K562 (cell line): Measurements from ENCODE around the gene COBLL1. TPM values are rescaled to one million over a fixed set of nuclear protein-coding genes. Genes with fewer than 3 reads are reported as not detected.

Experiments
- ATAC-seq: fragments of 200-7000 bp; cut with Tn5 transposase; 3 replicates; pipeline ENCODE4 v1.9.1; 2020; ENCODE audit warnings: moderate library complexity
- BruUV-seq: library from RNA; stranded (reverse); fragments of 400-500 nt; replicated peaks from 2 replicates; lab custom pipeline; 2021; lab: Mats Ljungman, UMichigan
- CTCF ChIA-PET: fragments of 300-600 bp; formaldehyde crosslinking; extraction: SDS; loops from one replicate; lab custom pipeline; 2021; ENCODE audit warnings: low intra/inter-chr PET ratio; lab: Yijun Ruan, JAX
- POLR2A ChIA-PET: fragments of 300-600, 350-650 bp; sonication (Branson Sonifier 250); formaldehyde crosslinking; extraction: SDS; loops from one replicate; lab custom pipeline; 2021; ENCODE audit warnings: antibody characterized with exemption, inconsistent platforms; lab: Yijun Ruan, JAX
- DNase-seq, 4 experiments: peaks; one replicate each; pipeline versions ENCODE4 v3.0.0 to v3.0.0-alpha.2; 2011 to 2018; ENCODE audit warnings: low spot score in 3 of 4, mixed read lengths in 3 of 4; ENCODE audit errors: extremely low read depth in 1 of 4
- FAIRE-seq: peaks from 2 replicates; lab custom pipeline; 2011; peaks lifted over from hg19 to GRCh38; lab: Jason Lieb, UNC
- H2AFZ ChIP-seq: 2 replicates; pipeline ENCODE4 v1.6.0; 2011; ENCODE audit warnings: low read depth, low read length, control low read depth, inconsistent platforms
- H3K27ac ChIP-seq: fragments of 200-600 bp; 3 replicates; pipeline ENCODE4 v1.8.0; 2011; ENCODE audit warnings: low read depth, mild to moderate bottlenecking, control low read depth, inconsistent platforms, low read length, moderate library complexity, mixed read lengths; ENCODE audit errors: extremely low read depth
- H3K27me3 ChIP-seq, 2 experiments: fragments of 300-600 bp in 1 of 2; 2 replicates in 1 of 2; 3 replicates in 1 of 2; pipeline versions ENCODE4 v1.6.0 to v1.8.0; 2011; ENCODE audit warnings: inconsistent platforms in 2 of 2, low read length in 2 of 2, mild to moderate bottlenecking in 1 of 2, mixed read lengths in 1 of 2, moderate library complexity in 1 of 2; ENCODE audit not compliant: control insufficient read depth in 2 of 2, insufficient read depth in 2 of 2
- H3K36me3 ChIP-seq: fragments of 300-600 bp; 3 replicates; pipeline ENCODE4 v1.8.0; 2011; ENCODE audit warnings: mild to moderate bottlenecking, low read length, inconsistent platforms; ENCODE audit not compliant: control insufficient read depth, insufficient read depth
- H3K4me1 ChIP-seq, 2 experiments: fragments of 200-600 bp in 1 of 2; replicated peaks in 1 of 2; 2 replicates in 1 of 2; 3 replicates in 1 of 2; pipeline versions ENCODE4 v1.5.1 to v1.8.0; 2011; ENCODE audit warnings: inconsistent platforms in 2 of 2, low read length in 2 of 2, mild to moderate bottlenecking in 1 of 2, mixed read lengths in 1 of 2, moderate library complexity in 1 of 2; ENCODE audit not compliant: control insufficient read depth in 2 of 2, insufficient read depth in 2 of 2
- H3K4me2 ChIP-seq: 2 replicates; pipeline ENCODE4 v1.6.1; 2011; ENCODE audit warnings: low read length, control low read depth, inconsistent platforms, mixed read lengths; ENCODE audit not compliant: insufficient read depth
- H3K4me3 ChIP-seq: fragments of 200-600 bp; sonication (generic), shearing (Covaris generic); 2 replicates; pipeline ENCODE4 v1.5.1; 2016; ENCODE audit warnings: control low read depth, inconsistent platforms
- H3K79me2 ChIP-seq: fragments of 200-600 bp; 3 replicates; pipeline ENCODE4 v1.8.0; 2011; ENCODE audit warnings: low read length, inconsistent platforms; ENCODE audit not compliant: control insufficient read depth, insufficient read depth
- H3K9ac ChIP-seq, 2 experiments: 2 replicates each; pipeline versions ENCODE4 v1.6.0 to v1.6.1; 2011; ENCODE audit warnings: low read depth in 2 of 2, low read length in 2 of 2, control low read depth in 1 of 2, inconsistent platforms in 1 of 2, mild to moderate bottlenecking in 1 of 2, mixed read lengths in 1 of 2; ENCODE audit not compliant: insufficient read depth in 1 of 2
- H3K9me1 ChIP-seq: one replicate; pipeline ENCODE4 v1.6.0; 2011; ENCODE audit warnings: inconsistent platforms, mild to moderate bottlenecking, low read length, moderate library complexity; ENCODE audit not compliant: control insufficient read depth, insufficient read depth
- H3K9me3 ChIP-seq: replicated peaks from 2 replicates; pipeline ENCODE4 v1.5.1; 2011; ENCODE audit warnings: low read depth, low read length, inconsistent platforms; ENCODE audit not compliant: control insufficient read depth, insufficient read depth
- H4K20me1 ChIP-seq: replicated peaks from 2 replicates; pipeline ENCODE4 v1.6.1; 2011; ENCODE audit warnings: low read length, inconsistent platforms, mixed read lengths; ENCODE audit not compliant: control insufficient read depth, insufficient read depth
- BHLHE40 ChIP-seq: IDR thresholded peaks from 2 replicates; pipeline ENCODE4 v1.6.1; 2011; ENCODE audit warnings: low read length, improper control_type of control experiment
- BRF1 ChIP-seq: IDR thresholded peaks from 3 replicates; pipeline ENCODE4 v1.6.1; 2011; ENCODE audit warnings: borderline replicate concordance, mild to moderate bottlenecking; ENCODE audit not compliant: insufficient read length; ENCODE audit errors: extremely low read depth
- CEBPB ChIP-seq: fragments of 450-650 bp; IDR thresholded peaks from 2 replicates; pipeline ENCODE4 v1.6.1; 2016; ENCODE audit warnings: missing genetic modification characterization, missing compliant biosample characterization
- ESRRB ChIP-seq: fragments of 250-450 bp; sonication (Bioruptor Pico); IDR thresholded peaks from 2 replicates; pipeline ENCODE4 v1.5.0; 2020; ENCODE audit warnings: mild to moderate bottlenecking, moderate library complexity, borderline replicate concordance
- FOXK2 ChIP-seq, 2 experiments: fragments of 450-650 bp; IDR thresholded peaks in 1 of 2; conservative IDR thresholded peaks in 1 of 2; 2 replicates each; pipeline ENCODE4 v1.6.1; 2016; ENCODE audit warnings: low read depth in 2 of 2, mild to moderate bottlenecking in 1 of 2
- MBD2 ChIP-seq: sonication (generic); IDR thresholded peaks from 2 replicates; pipeline ENCODE4 v1.6.1; 2016; ENCODE audit warnings: low read depth, borderline replicate concordance
- MTA1 ChIP-seq: fragments of 450-650 bp; IDR thresholded peaks from 2 replicates; pipeline ENCODE4 v1.6.1; 2017; ENCODE audit warnings: borderline replicate concordance
- SLC30A9 ChIP-seq: fragments of 250-450 bp; sonication (Bioruptor Pico); IDR thresholded peaks from 2 replicates; pipeline ENCODE4 v1.8.0; 2022; ENCODE audit warnings: mild to moderate bottlenecking, moderate library complexity
- SMARCC2 ChIP-seq: fragments of 450-650 bp; IDR thresholded peaks from 2 replicates; pipeline ENCODE4 v1.6.1; 2017; ENCODE audit warnings: antibody characterized with exemption, moderate library complexity, mild to moderate bottlenecking, low read depth
- ZNF274 ChIP-seq: IDR thresholded peaks from 2 replicates; pipeline ENCODE4 v1.6.1; 2011; ENCODE audit warnings: low read depth, mild to moderate bottlenecking, low read length, moderate library complexity, borderline replicate concordance
- ZNF324 ChIP-seq: fragments of 250-450 bp; sonication (Bioruptor Pico); IDR thresholded peaks from 2 replicates; pipeline ENCODE4 v1.4.0; 2020; ENCODE audit warnings: mild to moderate bottlenecking
- ZNF408 ChIP-seq: fragments of 250-450 bp; sonication (Bioruptor Pico); IDR thresholded peaks from 2 replicates; pipeline ENCODE4 v1.4.0; 2020; ENCODE audit warnings: low read depth, mild to moderate bottlenecking, moderate library complexity
- ZNF449 ChIP-seq: fragments of 250-450 bp; sonication (Bioruptor Pico); IDR thresholded peaks from 2 replicates; pipeline ENCODE4 v1.8.0; 2022; ENCODE audit warnings: moderate library complexity, mild to moderate bottlenecking, inconsistent platforms
- WGBS: fragments of 100-300 bp; shearing (Covaris generic); methylation state at CpG from one replicate; pipeline ENCODE4 v1.1.6; 2016; ENCODE audit warnings: low coverage, mixed read lengths; ENCODE audit not compliant: insufficient coverage; ENCODE audit errors: missing lambda C conversion rate; 5-methylcytosine and 5-hydroxymethylcytosine counted together
- in situ Hi-C: fragments of 300-500 bp; cut with MboI; formaldehyde crosslinking; loops from 4 replicates; pipeline ENCODE4 v1.15.0; 2018; ENCODE audit warnings: inconsistent platforms, mixed read lengths
- intact Hi-C: fragments of 100-400 bp; cut with micrococcal nuclease; formaldehyde crosslinking; loops from 2 replicates; pipeline ENCODE4 v1.14.2; 2022
- polyA plus RNA-seq, 8 experiments: library from polyadenylated mRNA; depleted of rRNA in 4 of 8; stranded (reverse) in 5 of 8; unstranded in 3 of 8; fragments of >200 nt; fragmentation: Nextera tagmentation in 2 of 8; fragmentation: Illumina TruSeq in 1 of 8; extraction: Ambion mirVana in 2 of 8; extraction: Trizol in 1 of 8; gene quantifications; 2 replicates each; pipeline versions ENCODE4 v1.2.1 to v1.2.3, GENCODE V29; 2011 to 2014; ENCODE audit warnings: inconsistent platforms in 1 of 8, missing spikeins in 1 of 8
- total RNA-seq, 7 experiments: library from RNA; depleted of rRNA in 6 of 7; stranded (reverse); fragments of >200 nt in 6 of 7; fragmentation: Illumina TruSeq in 2 of 7; extraction: Trizol in 2 of 7; gene quantifications; 2 replicates each; pipeline versions ENCODE4 v1.2.1 to v1.2.3, GENCODE V29; 2011 to 2021; ENCODE audit warnings: low replicate concordance in 1 of 7

Gene COBLL1
- total and polyA plus RNA-seq, 9 of the 15 experiments (the other 6 are each of a cell fraction or from before 2014, with no cell fraction given), result 0.07 to 1.6 (median 0.71) TPM

- no peak for FAIRE-seq
- H3K9ac ChIP-seq, result no peak overlapping the region
- no TSS peak for BruUV-seq
- TF ChIP-seq ZNF449 (CRISPR knock-in tag), result no peak
- TF ChIP-seq ZNF274, result no peak
- no peak for TF ChIP-seq BHLHE40
- no peak for TF ChIP-seq ZNF408
- no peak for TF ChIP-seq BRF1
- no peak for TF ChIP-seq MBD2
- TF ChIP-seq MTA1, result no peak
- TF ChIP-seq SMARCC2, result no peak
- no peak for TF ChIP-seq ZNF324
- no peak for TF ChIP-seq SLC30A9
- TF ChIP-seq CEBPB (tag), result no peak
- TF ChIP-seq FOXK2 (conservative IDR thresholded peaks at IDR 0.05 in 1 of 2, IDR thresholded peaks at IDR 0.05 in 1 of 2; ENCODE audit: low read depth in 2 of 2), result no peak
- no peak for TF ChIP-seq ESRRB
- no peak for ATAC-seq
- H3K27me3 ChIP-seq, result no peaks in the 10 kb centered on the region
- H4K20me1 ChIP-seq, result no peaks in the 10 kb centered on the region
- no peak overlapping the region for H3K27ac ChIP-seq
- H3K9me1 ChIP-seq, result no peaks in the 10 kb centered on the region
- ChIA-PET CTCF (no interaction called here), POLR2A (no interaction called here)
- no peak for DNase-seq
- peaks cover 4% of the 10 kb centered on the region; the same call in 1 of the 2 replicates for H3K9me3 ChIP-seq
- intact Hi-C loops (no loop called here), in situ Hi-C loops (no loop called here)
- no peak overlapping the region for H3K4me2 ChIP-seq
- 2% methylated on average over 2 of the region's 2 CpGs for WGBS
- no peaks in the 10 kb centered on the region for H3K36me3 ChIP-seq
- H3K4me3 ChIP-seq, result no peak overlapping the region
- H3K4me1 ChIP-seq, result no peaks in the 10 kb centered on the region
- no peaks in the 10 kb centered on the region for H3K79me2 ChIP-seq
- no peak overlapping the region for H2AFZ ChIP-seq
Measured at GRCh38 chr2:164879901-164880535, 38.4 kb upstream of the COBLL1 start.
